Measurements from ENCODE around the gene CCL16. TPM values are rescaled to one million over a fixed set of nuclear protein-coding genes. Genes with fewer than 3 reads are reported as not detected.

CCL16 gene
- total and polyA plus RNA-seq, 2 of the 8 experiments (the other 6 are each of a cell fraction or from before 2014, with no cell fraction given): not detected

DNA sequence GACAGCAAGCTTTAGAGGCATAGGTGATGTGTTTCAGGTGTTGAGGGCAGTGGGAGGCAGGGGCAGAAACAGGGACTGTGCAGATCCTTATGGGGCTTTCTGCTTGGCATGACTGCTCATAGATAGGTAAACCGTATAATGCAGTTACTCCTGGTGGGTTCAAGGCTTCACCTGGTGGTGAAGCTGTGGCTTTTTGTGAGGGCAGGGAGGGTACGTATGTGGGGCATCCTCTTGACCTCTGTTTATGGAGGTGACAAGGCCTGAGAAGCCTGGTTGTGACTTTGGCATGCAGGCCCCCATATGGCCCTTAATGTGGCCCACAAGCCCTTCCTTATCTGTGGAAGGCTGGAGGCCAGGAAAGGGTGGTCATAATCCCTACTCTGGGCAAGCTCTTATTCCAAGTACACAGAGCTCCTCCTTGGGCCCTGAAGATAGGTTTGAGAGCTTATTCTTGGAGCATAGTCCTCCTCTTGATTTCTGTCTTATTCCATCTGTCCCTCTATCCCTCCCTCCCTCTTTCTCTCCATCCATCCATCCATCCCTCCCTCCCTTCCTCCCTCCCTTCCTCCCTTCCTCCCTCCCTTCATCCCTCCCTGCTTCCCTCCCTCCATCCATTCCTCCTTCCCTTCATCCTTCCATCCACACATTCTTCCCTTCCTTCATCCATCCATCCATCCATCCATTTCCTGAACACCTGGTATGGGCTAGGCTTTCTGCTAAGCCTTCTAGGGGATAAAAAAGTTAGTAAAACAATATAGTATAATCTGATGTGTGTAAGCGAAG, 1.3 kb upstream of the CCL16 start:
- ChIA-PET POLR2A (ENCODE audit: partially characterized antibody) (interaction anchor here (0.6 kb wide), 1 partner anchor 1764 kb away, joined by 4 read pairs; no protein-coding TSS in a partner anchor), CTCF (ENCODE audit: partially characterized antibody) (interaction anchor here (0.7 to 2.4 kb wide), 9 partner anchors 12 to 172 kb away, joined by 3 to 13 read pairs (median 4); no protein-coding TSS in a partner anchor)
- Histone ChIP-seq H3K4me3 (ENCODE audit: extremely low read depth in 1 of 4, insufficient read depth in 2 of 4, low read depth in 3 of 4, low read length in 4 of 4) (no peak overlapping the region), H3K4me1 (replicated peaks in 1 of 4; ENCODE audit: control insufficient read depth in 3 of 4, insufficient read depth in 4 of 4, low read length in 3 of 4) (no peaks in the 10 kb centered on the region), H3K4me2 (ENCODE audit: insufficient read depth in 1 of 2, low read depth in 2 of 2, low read length in 2 of 2) (no peak overlapping the region), H2AFZ (ENCODE audit: low read length) (no peak overlapping the region), H4K91ac (replicated peaks; ENCODE audit: insufficient read length, low read length) (no peak overlapping the region), H3K27ac (ENCODE audit: low read depth, low read length) (no peak overlapping the region), H3K9ac (replicated peaks in 1 of 4; ENCODE audit: extremely low read depth in 1 of 4, low read depth in 3 of 4, low read length in 3 of 4) (no peak overlapping the region), H3K79me2 (ENCODE audit: control insufficient read depth in 1 of 2, insufficient read depth in 2 of 2, low read length in 2 of 2) (no peaks in the 10 kb centered on the region), H3K23ac (ENCODE audit: insufficient read length) (no peak overlapping the region), H2BK5ac (ENCODE audit: low read depth, low read length) (no peak overlapping the region), H2BK12ac (ENCODE audit: low read depth, low read length) (no peak overlapping the region), H3K56ac (replicated peaks; ENCODE audit: insufficient read length, low read depth, low read length) (no peak overlapping the region), H3K79me1 (ENCODE audit: low read depth, low read length) (no peaks in the 10 kb centered on the region), H2BK20ac (ENCODE audit: low read length) (no peak overlapping the region), H2AK5ac (ENCODE audit: low read depth, low read length) (no peak overlapping the region), H2BK120ac (replicated peaks; ENCODE audit: low read depth, low read length) (no peak overlapping the region), H3K4ac (replicated peaks; ENCODE audit: insufficient read length, low read depth, low read length) (no peak overlapping the region), H4K20me1 (replicated peaks in 1 of 2; ENCODE audit: control insufficient read depth in 1 of 2, insufficient read depth in 2 of 2, low read length in 2 of 2) (no peaks in the 10 kb centered on the region), H3K36me3 (ENCODE audit: control insufficient read depth in 2 of 4, insufficient read depth in 4 of 4, low read length in 3 of 4) (no peaks in the 10 kb centered on the region), H3K18ac (ENCODE audit: extremely low read depth, low read length) (no peak overlapping the region), H3K9me3 (ENCODE audit: insufficient read depth in 2 of 2, low read depth in 1 of 2, low read length in 1 of 2) (no peaks in the 10 kb centered on the region), H2BK15ac (ENCODE audit: low read length) (no peak overlapping the region), H4K8ac (ENCODE audit: extremely low read depth, insufficient read depth, low read length) (no peak overlapping the region), H3K23me2 (ENCODE audit: low read depth, low read length) (no peaks in the 10 kb centered on the region), H3K27me3 (replicated peaks in 1 of 4; ENCODE audit: control insufficient read depth in 3 of 4, extremely low read depth in 1 of 4, insufficient read depth in 3 of 4, low read length in 3 of 4) (no peaks in the 10 kb centered on the region), H3K14ac (ENCODE audit: insufficient read length) (no peak overlapping the region), H4K5ac (ENCODE audit: insufficient read length, low read depth, low read length) (no peak overlapping the region)
- no peak for FAIRE-seq
- DNase-seq (ENCODE audit: low read depth in 1 of 2, low spot score in 2 of 2): no peak
- TF ChIP-seq SP4 (IDR thresholded peaks at IDR 0.05; ENCODE audit: low read length): no peak
- no peak for TF ChIP-seq SRF (IDR thresholded peaks at IDR 0.05; ENCODE audit: low read depth, low read length)
- no peak for TF ChIP-seq TAF1 (IDR thresholded peaks at IDR 0.05; ENCODE audit: low read depth, low read length)
- TF ChIP-seq CBX8 (IDR thresholded peaks at IDR 0.05; ENCODE audit: borderline replicate concordance, low read depth, low read length): no peak
- TF ChIP-seq TEAD4 (IDR thresholded peaks at IDR 0.05; ENCODE audit: low read depth, low read length): no peak
- no peak for TF ChIP-seq CTBP2 (IDR thresholded peaks at IDR 0.05; ENCODE audit: borderline replicate concordance, insufficient read depth, insufficient read length, low read length)
- no peak for TF ChIP-seq POLR2AphosphoS5 (IDR thresholded peaks at IDR 0.05; ENCODE audit: low read depth, low read length)
- no peak for TF ChIP-seq JUND (IDR thresholded peaks at IDR 0.05; ENCODE audit: low read length)
- TF ChIP-seq KDM5A (IDR thresholded peaks at IDR 0.05; ENCODE audit: low read length): no peak
- TF ChIP-seq POU5F1 (IDR thresholded peaks at IDR 0.05; ENCODE audit: low read depth, low read length): no peak
- TF ChIP-seq SAP30 (IDR thresholded peaks at IDR 0.05; ENCODE audit: insufficient read depth, insufficient replicate concordance, low read length): no peak
- TF ChIP-seq SP1 (IDR thresholded peaks at IDR 0.05; ENCODE audit: low read depth, low read length): no peak
- no peak for TF ChIP-seq USF2 (IDR thresholded peaks at IDR 0.05; ENCODE audit: low read length)
- WGBS, 2 experiments (ENCODE audit: extremely low coverage in 1 of 2, insufficient coverage in 1 of 2, insufficient read length in 1 of 2, insufficient replicate concordance in 2 of 2, low coverage in 1 of 2, low lambda C conversion rate in 2 of 2, missing lambda C conversion rate in 1 of 2): 88% methylated on average over 3 of the region's 3 CpGs; no CpG with 5 or more reads in 1 of the 2 experiments

Data from H1 (cell line).